HCT116 (cell line): ENCODE measurements around the gene KIF26B. TPM values are rescaled to one million over a fixed set of nuclear protein-coding genes. Genes with fewer than 3 reads are reported as not detected.
"Not testable (repeated sequence)": the region's sequence is repeated elsewhere in the genome, so short reads cannot be mapped to it uniquely, and the experiment has no call there.

Experiments used
- ATAC-seq: fragments of 200-7000 bp; cut with Tn5 transposase; 2 replicates; pipeline ENCODE4 v1.9.1; 2020; ENCODE audit warnings: mild to moderate bottlenecking, moderate library complexity
- BruUV-seq: library from RNA; stranded (reverse); fragments of 400-500 nt; replicated peaks from 2 replicates; lab custom pipeline; 2021; lab: Mats Ljungman, UMichigan
- CTCF ChIA-PET: fragments of 300-600 bp; sonication (Branson Sonifier 250); formaldehyde crosslinking; loops from one replicate; lab custom pipeline; 2021; ENCODE audit warnings: antibody characterized with exemption; lab: Charles Lee
- POLR2A ChIA-PET: fragments of 300-600, 350-600 bp; sonication (Branson Sonifier 250); formaldehyde crosslinking; loops from one replicate; lab custom pipeline; 2021; ENCODE audit warnings: antibody characterized with exemption; lab: Charles Lee
- RAD21 ChIA-PET, 2 experiments: fragments of 300-600 bp; sonication (Branson Sonifier 250); formaldehyde crosslinking; loops; one replicate each; lab custom pipeline; 2023; ENCODE audit warnings: low total read pairs in 2 of 2; ENCODE audit not compliant: uncharacterized antibody in 2 of 2, unreplicated experiment in 2 of 2, low non-redundant PET in 1 of 2; lab: Charles Lee
- DNase-seq: peaks from one replicate; pipeline ENCODE4 v3.0.0-alpha.2; 2010; ENCODE audit warnings: low read depth, low spot score
- H2AFZ ChIP-seq: fragments of 200-600 bp; shearing (Covaris generic), sonication (generic); 2 replicates; pipeline ENCODE4 v1.6.1; 2017; ENCODE audit warnings: low read depth, mixed run types, mixed read lengths, antibody characterized with exemption, low read length; ENCODE audit not compliant: poor library complexity, severe bottlenecking
- H3K27ac ChIP-seq: 2 replicates; pipeline ENCODE4 v1.5.1; 2012; ENCODE audit warnings: low read depth, low read length
- H3K27me3 ChIP-seq: fragments of 200-600 bp; sonication (generic); 2 replicates; pipeline ENCODE4 v1.6.1; 2016; ENCODE audit warnings: mixed run types, low read length, mixed read lengths; ENCODE audit not compliant: insufficient read depth
- H3K36me3 ChIP-seq, 2 experiments: fragments of 200-500 bp in 1 of 2; fragments of 200-600 bp in 1 of 2; sonication (Bioruptor generic) in 1 of 2; sonication (generic) in 1 of 2; 2 replicates each; pipeline versions ENCODE4 v1.5.1 to v1.6.1; 2014 to 2016; ENCODE audit warnings: low read length in 2 of 2, inconsistent platforms in 1 of 2, mixed read lengths in 1 of 2, mixed run types in 1 of 2; ENCODE audit not compliant: insufficient read depth in 2 of 2, control insufficient read depth in 1 of 2
- H3K4me1 ChIP-seq, 2 experiments: fragments of 200-600 bp in 1 of 2; sonication (generic) in 1 of 2; 2 replicates each; pipeline versions ENCODE4 v1.5.1 to v1.6.1; 2012 to 2017; ENCODE audit warnings: low read length in 2 of 2, inconsistent platforms in 1 of 2, mild to moderate bottlenecking in 1 of 2, mixed read lengths in 1 of 2, mixed run types in 1 of 2, moderate library complexity in 1 of 2; ENCODE audit not compliant: insufficient read depth in 2 of 2, control insufficient read depth in 1 of 2
- H3K4me2 ChIP-seq: fragments of 200-600 bp; sonication (generic); 2 replicates; pipeline ENCODE4 v1.6.1; 2017; ENCODE audit warnings: mixed run types, low read length, mixed read lengths
- H3K4me3 ChIP-seq, 2 experiments: fragments of 200-600 bp in 1 of 2; sonication (generic) in 1 of 2; replicated peaks in 1 of 2; 2 replicates each; pipeline ENCODE4 v1.5.1; 2011 to 2016; ENCODE audit warnings: low read length in 2 of 2, control low read depth in 1 of 2, low read depth in 1 of 2, mild to moderate bottlenecking in 1 of 2, mixed read lengths in 1 of 2, mixed run types in 1 of 2
- H3K79me2 ChIP-seq: fragments of 200-600 bp; sonication (generic); 2 replicates; pipeline ENCODE4 v1.6.1; 2017; ENCODE audit warnings: mild to moderate bottlenecking, mixed run types, low read length, moderate library complexity, mixed read lengths; ENCODE audit not compliant: insufficient read depth
- H3K9ac ChIP-seq: fragments of 200-600 bp; sonication (generic); 2 replicates; pipeline ENCODE4 v1.6.1; 2016; ENCODE audit warnings: low read length, mixed read lengths
- H3K9me2 ChIP-seq: fragments of 200-600 bp; sonication (generic), shearing (Covaris generic); 2 replicates; pipeline ENCODE4 v1.6.1; 2017; ENCODE audit warnings: mixed run types, mild to moderate bottlenecking, moderate library complexity; ENCODE audit not compliant: insufficient read depth
- H3K9me3 ChIP-seq, 2 experiments: fragments of 200-500 bp in 1 of 2; fragments of 200-600 bp in 1 of 2; sonication (Bioruptor generic) in 1 of 2; sonication (generic) in 1 of 2; 2 replicates each; pipeline ENCODE4 v1.6.1; 2014 to 2017; ENCODE audit warnings: low read length in 2 of 2, mixed read lengths in 2 of 2, inconsistent platforms in 1 of 2, low read depth in 1 of 2, mild to moderate bottlenecking in 1 of 2, mixed run types in 1 of 2, moderate library complexity in 1 of 2; ENCODE audit not compliant: control insufficient read depth in 1 of 2, insufficient read depth in 1 of 2
- H4K20me1 ChIP-seq: fragments of 200-600 bp; sonication (generic), shearing (Covaris generic); 2 replicates; pipeline ENCODE4 v1.6.1; 2017; ENCODE audit warnings: mixed run types, mild to moderate bottlenecking, moderate library complexity; ENCODE audit not compliant: insufficient read depth
- EZH2phosphoT487 ChIP-seq: fragments of 200-600 bp; IDR thresholded peaks from 2 replicates; pipeline ENCODE4 v1.6.1; 2018; ENCODE audit warnings: antibody characterized with exemption, borderline replicate concordance
- POLR2AphosphoS5 ChIP-seq: IDR thresholded peaks from 2 replicates; pipeline ENCODE4 v1.6.1; 2011; ENCODE audit warnings: mild to moderate bottlenecking, low read depth, low read length, moderate library complexity
- RAD21 ChIP-seq: IDR thresholded peaks from 2 replicates; pipeline ENCODE4 v1.6.1; 2012; ENCODE audit warnings: low read depth, mild to moderate bottlenecking
- intact Hi-C: fragments of 100-400 bp; cut with micrococcal nuclease; formaldehyde crosslinking; loops from 2 replicates; pipeline ENCODE4 v1.10.0; 2022
- total RNA-seq: library from RNA; stranded (reverse); gene quantifications from one replicate; pipeline ENCODE4 v1.2.1, GENCODE V29; 2021; ENCODE audit not compliant: unreplicated experiment
- TF ChIP-seq, protein P1 (sequence below): IDR thresholded peaks from 2 replicates; pipeline ENCODE4 v1.6.1; 2012; ENCODE audit warnings: low read depth
- TF ChIP-seq, protein P2 (sequence below): IDR thresholded peaks from 2 replicates; pipeline ENCODE4 v1.6.1; 2012
- TF ChIP-seq, protein P3 (sequence below), 3 experiments: fragments of 200-600 bp in 1 of 3; sonication (generic) in 1 of 3; IDR thresholded peaks in 2 of 3; conservative IDR thresholded peaks in 1 of 3; 2 replicates each; pipeline ENCODE4 v1.5.1; 2012 to 2017; ENCODE audit warnings: low read depth in 2 of 3, low read length in 2 of 3, antibody characterized with exemption in 1 of 3, borderline replicate concordance in 1 of 3, control low read depth in 1 of 3, mild to moderate bottlenecking in 1 of 3, mixed read lengths in 1 of 3, mixed run types in 1 of 3, moderate library complexity in 1 of 3; ENCODE audit not compliant: insufficient read depth in 1 of 3

KIF26B gene
- total RNA-seq, 1 experiment from 2014 or later: 0.49 TPM

DNA sequence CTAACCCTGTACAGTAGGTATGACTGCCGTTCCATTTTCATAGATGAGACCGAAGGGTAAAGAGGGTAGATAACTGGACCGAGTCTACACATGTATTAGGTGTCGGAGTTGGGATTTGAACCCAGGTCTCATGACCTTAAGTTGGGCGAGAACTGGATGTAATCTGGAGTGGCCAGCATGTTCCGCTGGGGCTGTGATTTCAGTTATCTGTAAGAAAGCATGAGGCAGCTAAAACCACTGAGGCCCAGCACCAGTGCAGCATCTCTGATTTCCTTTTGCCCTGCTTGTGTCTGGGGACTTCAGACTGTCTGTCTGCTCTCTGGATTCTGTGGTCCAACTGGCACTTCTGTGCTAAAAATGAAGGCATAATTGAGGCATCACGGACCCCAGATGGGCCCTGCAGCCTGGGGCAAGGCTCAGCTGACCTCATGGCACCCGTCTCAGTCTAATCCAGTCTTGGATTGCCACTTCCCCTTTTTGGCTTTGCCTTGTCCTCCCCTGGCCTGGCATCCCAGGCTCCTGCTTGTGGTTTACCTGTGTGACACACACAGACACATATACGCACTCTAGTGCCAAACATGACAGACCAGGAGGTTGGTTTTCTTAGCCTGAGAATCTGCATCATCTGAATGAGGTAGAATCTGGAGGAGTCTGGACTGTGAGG is 180.2 kb downstream of the KIF26B start (continued):
- TF ChIP-seq, protein P1, sequence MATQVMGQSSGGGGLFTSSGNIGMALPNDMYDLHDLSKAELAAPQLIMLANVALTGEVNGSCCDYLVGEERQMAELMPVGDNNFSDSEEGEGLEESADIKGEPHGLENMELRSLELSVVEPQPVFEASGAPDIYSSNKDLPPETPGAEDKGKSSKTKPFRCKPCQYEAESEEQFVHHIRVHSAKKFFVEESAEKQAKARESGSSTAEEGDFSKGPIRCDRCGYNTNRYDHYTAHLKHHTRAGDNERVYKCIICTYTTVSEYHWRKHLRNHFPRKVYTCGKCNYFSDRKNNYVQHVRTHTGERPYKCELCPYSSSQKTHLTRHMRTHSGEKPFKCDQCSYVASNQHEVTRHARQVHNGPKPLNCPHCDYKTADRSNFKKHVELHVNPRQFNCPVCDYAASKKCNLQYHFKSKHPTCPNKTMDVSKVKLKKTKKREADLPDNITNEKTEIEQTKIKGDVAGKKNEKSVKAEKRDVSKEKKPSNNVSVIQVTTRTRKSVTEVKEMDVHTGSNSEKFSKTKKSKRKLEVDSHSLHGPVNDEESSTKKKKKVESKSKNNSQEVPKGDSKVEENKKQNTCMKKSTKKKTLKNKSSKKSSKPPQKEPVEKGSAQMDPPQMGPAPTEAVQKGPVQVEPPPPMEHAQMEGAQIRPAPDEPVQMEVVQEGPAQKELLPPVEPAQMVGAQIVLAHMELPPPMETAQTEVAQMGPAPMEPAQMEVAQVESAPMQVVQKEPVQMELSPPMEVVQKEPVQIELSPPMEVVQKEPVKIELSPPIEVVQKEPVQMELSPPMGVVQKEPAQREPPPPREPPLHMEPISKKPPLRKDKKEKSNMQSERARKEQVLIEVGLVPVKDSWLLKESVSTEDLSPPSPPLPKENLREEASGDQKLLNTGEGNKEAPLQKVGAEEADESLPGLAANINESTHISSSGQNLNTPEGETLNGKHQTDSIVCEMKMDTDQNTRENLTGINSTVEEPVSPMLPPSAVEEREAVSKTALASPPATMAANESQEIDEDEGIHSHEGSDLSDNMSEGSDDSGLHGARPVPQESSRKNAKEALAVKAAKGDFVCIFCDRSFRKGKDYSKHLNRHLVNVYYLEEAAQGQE: no peak
- TF ChIP-seq POLR2AphosphoS5 (no peak), EZH2phosphoT487 (no peak), RAD21 (no peak)
- TF ChIP-seq, protein P2, sequence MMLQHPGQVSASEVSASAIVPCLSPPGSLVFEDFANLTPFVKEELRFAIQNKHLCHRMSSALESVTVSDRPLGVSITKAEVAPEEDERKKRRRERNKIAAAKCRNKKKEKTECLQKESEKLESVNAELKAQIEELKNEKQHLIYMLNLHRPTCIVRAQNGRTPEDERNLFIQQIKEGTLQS: no peak
- TF ChIP-seq, protein P3, sequence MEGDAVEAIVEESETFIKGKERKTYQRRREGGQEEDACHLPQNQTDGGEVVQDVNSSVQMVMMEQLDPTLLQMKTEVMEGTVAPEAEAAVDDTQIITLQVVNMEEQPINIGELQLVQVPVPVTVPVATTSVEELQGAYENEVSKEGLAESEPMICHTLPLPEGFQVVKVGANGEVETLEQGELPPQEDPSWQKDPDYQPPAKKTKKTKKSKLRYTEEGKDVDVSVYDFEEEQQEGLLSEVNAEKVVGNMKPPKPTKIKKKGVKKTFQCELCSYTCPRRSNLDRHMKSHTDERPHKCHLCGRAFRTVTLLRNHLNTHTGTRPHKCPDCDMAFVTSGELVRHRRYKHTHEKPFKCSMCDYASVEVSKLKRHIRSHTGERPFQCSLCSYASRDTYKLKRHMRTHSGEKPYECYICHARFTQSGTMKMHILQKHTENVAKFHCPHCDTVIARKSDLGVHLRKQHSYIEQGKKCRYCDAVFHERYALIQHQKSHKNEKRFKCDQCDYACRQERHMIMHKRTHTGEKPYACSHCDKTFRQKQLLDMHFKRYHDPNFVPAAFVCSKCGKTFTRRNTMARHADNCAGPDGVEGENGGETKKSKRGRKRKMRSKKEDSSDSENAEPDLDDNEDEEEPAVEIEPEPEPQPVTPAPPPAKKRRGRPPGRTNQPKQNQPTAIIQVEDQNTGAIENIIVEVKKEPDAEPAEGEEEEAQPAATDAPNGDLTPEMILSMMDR (IDR thresholded peaks at IDR 0.05 in 2 of 3, conservative IDR thresholded peaks at IDR 0.05 in 1 of 3; ENCODE audit: borderline replicate concordance in 1 of 3, insufficient read depth in 1 of 3, low read depth in 2 of 3, low read length in 2 of 3): no peak
- TF ChIP-seq, all 23 proteins: peak for 0

DNA sequence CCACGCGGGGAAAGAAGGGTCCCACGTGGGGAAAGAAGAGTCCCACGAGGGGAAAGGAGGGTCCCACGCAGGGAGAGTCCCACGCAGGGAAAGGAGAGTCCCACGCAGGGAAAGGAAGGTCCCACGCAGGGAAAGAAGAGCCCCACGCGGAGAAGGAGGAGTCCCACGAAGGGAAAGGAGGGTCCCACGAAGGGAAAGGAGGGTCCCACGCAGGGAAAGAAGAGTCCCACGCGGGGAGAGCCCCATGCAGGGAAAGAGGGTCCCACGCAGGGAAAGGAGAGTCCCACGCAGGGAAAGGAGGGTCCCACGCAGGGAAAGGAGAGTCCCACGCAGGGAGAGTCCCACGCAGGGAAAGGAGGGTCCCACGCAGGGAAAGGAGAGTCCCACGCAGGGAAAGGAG is 180.9 kb downstream of the KIF26B start:
- H3K36me3 ChIP-seq, intact Hi-C loops, ATAC-seq, H3K9ac ChIP-seq, POLR2A ChIA-PET, BruUV-seq, H3K9me3 ChIP-seq, CTCF ChIA-PET, H3K9me2 ChIP-seq, H3K4me2 ChIP-seq, H4K20me1 ChIP-seq, RAD21 ChIA-PET, H2AFZ ChIP-seq, H3K4me3 ChIP-seq, H3K4me1 ChIP-seq, DNase-seq, H3K27ac ChIP-seq, H3K27me3 ChIP-seq, H3K79me2 ChIP-seq: not testable (repeated sequence)
